IMR-90 (cell line): ENCODE data around the gene ZNF451. TPM values are rescaled to one million over a fixed set of nuclear protein-coding genes. Genes with fewer than 3 reads are reported as not detected.

ENCODE experiments used
- ATAC-seq: fragments of 200-7000 bp; cut with Tn5 transposase; 2 replicates; pipeline ENCODE4 v1.9.1; 2020; ENCODE audit warnings: low read depth, mild to moderate bottlenecking, moderate library complexity
- BruUV-seq: library from RNA; stranded (reverse); fragments of 400-500 nt; replicated peaks from 2 replicates; lab custom pipeline; 2021; lab: Mats Ljungman, UMichigan
- CTCF ChIA-PET: fragments of 300-600 bp; formaldehyde crosslinking; extraction: SDS; loops from one replicate; lab custom pipeline; 2021; ENCODE audit warnings: antibody characterized with exemption; lab: Yijun Ruan, JAX
- POLR2A ChIA-PET: fragments of 300-600 bp; sonication (Branson Sonifier 250); formaldehyde crosslinking; loops from one replicate; lab custom pipeline; 2022; ENCODE audit warnings: antibody characterized with exemption; ENCODE audit not compliant: unreplicated experiment; lab: Charles Lee
- DNase-seq: peaks from one replicate; pipeline ENCODE4 v3.0.0; 2013
- H2AFZ ChIP-seq: replicated peaks from 2 replicates; pipeline ENCODE3; 2013; ENCODE audit warnings: low read length, mild to moderate bottlenecking; ENCODE audit not compliant: poor library complexity
- H2AK5ac ChIP-seq: 2 replicates; pipeline ENCODE4 v1.6.1; 2013; ENCODE audit warnings: low read depth, low read length, inconsistent platforms
- H2AK9ac ChIP-seq: replicated peaks from 2 replicates; pipeline ENCODE3; 2013; ENCODE audit warnings: mild to moderate bottlenecking, low read depth, low read length, moderate library complexity; ENCODE audit not compliant: poor library complexity
- H2BK120ac ChIP-seq: 2 replicates; pipeline ENCODE4 v1.6.1; 2013; ENCODE audit warnings: low read depth, low read length, inconsistent platforms
- H2BK15ac ChIP-seq: 3 replicates; pipeline ENCODE4 v1.6.1; 2013; ENCODE audit warnings: low read depth, low read length, inconsistent platforms
- H2BK20ac ChIP-seq: 2 replicates; pipeline ENCODE4 v1.6.1; 2013; ENCODE audit warnings: low read depth, mild to moderate bottlenecking, inconsistent platforms, low read length, moderate library complexity
- H2BK5ac ChIP-seq: 2 replicates; pipeline ENCODE4 v1.6.1; 2013; ENCODE audit warnings: mild to moderate bottlenecking, low read depth, low read length, inconsistent platforms; ENCODE audit not compliant: poor library complexity, severe bottlenecking
- H3K14ac ChIP-seq: replicated peaks from 2 replicates; pipeline ENCODE4 v1.6.1; 2013; ENCODE audit warnings: low read depth, low read length, inconsistent platforms
- H3K18ac ChIP-seq: 2 replicates; pipeline ENCODE4 v1.6.1; 2013; ENCODE audit warnings: low read depth, low read length, control low read depth
- H3K23ac ChIP-seq: 2 replicates; pipeline ENCODE4 v1.6.1; 2013; ENCODE audit warnings: low read depth, low read length, inconsistent platforms
- H3K27ac ChIP-seq: 2 replicates; pipeline ENCODE4 v1.5.1; 2013; ENCODE audit warnings: mild to moderate bottlenecking, control low read depth, low read length; ENCODE audit not compliant: insufficient read depth
- H3K27me3 ChIP-seq: 2 replicates; pipeline ENCODE4 v1.6.1; 2013; ENCODE audit warnings: low read length; ENCODE audit not compliant: control insufficient read depth, insufficient read depth
- H3K36me3 ChIP-seq: 2 replicates; pipeline ENCODE4 v1.6.1; 2013; ENCODE audit warnings: low read length, mixed read lengths; ENCODE audit not compliant: control insufficient read depth, insufficient read depth
- H3K4ac ChIP-seq: 2 replicates; pipeline ENCODE4 v1.6.1; 2013; ENCODE audit warnings: low read depth, low read length, inconsistent platforms
- H3K4me1 ChIP-seq: 2 replicates; pipeline ENCODE4 v1.6.1; 2013; ENCODE audit warnings: low read length, mixed read lengths; ENCODE audit not compliant: control insufficient read depth, insufficient read depth
- H3K4me2 ChIP-seq: 2 replicates; pipeline ENCODE4 v1.6.1; 2013; ENCODE audit warnings: low read depth, mild to moderate bottlenecking, control low read depth, low read length, moderate library complexity
- H3K4me3 ChIP-seq: 2 replicates; pipeline ENCODE4 v1.5.1; 2013; ENCODE audit warnings: low read depth, mild to moderate bottlenecking, control low read depth, low read length, moderate library complexity; ENCODE audit not compliant: insufficient read depth
- H3K56ac ChIP-seq: 2 replicates; pipeline ENCODE4 v1.6.1; 2013; ENCODE audit warnings: low read length, inconsistent platforms; ENCODE audit not compliant: insufficient read depth; ENCODE audit errors: extremely low read depth
- H3K79me1 ChIP-seq, 2 experiments: 2 replicates each; pipeline ENCODE4 v1.6.1; 2013; ENCODE audit warnings: low read length in 2 of 2, inconsistent platforms in 1 of 2, low read depth in 1 of 2
- H3K9ac ChIP-seq: 2 replicates; pipeline ENCODE4 v1.6.1; 2013; ENCODE audit warnings: low read depth, low read length, control low read depth
- H3K9me1 ChIP-seq: 2 replicates; pipeline ENCODE4 v1.6.1; 2013; ENCODE audit warnings: low read length, inconsistent platforms; ENCODE audit not compliant: insufficient read depth
- H3K9me3 ChIP-seq: 2 replicates; pipeline ENCODE4 v1.6.1; 2013; ENCODE audit warnings: low read length; ENCODE audit not compliant: control insufficient read depth, insufficient read depth
- H4K20me1 ChIP-seq: 2 replicates; pipeline ENCODE4 v1.6.1; 2013; ENCODE audit warnings: low read length, inconsistent platforms; ENCODE audit not compliant: insufficient read depth
- H4K5ac ChIP-seq: 2 replicates; pipeline ENCODE4 v1.6.1; 2013; ENCODE audit warnings: mild to moderate bottlenecking, low read depth, low read length, control low read depth
- H4K8ac ChIP-seq, 2 experiments: 2 replicates each; pipeline ENCODE4 v1.6.1; 2013; ENCODE audit warnings: low read depth in 2 of 2, low read length in 2 of 2, control low read depth in 1 of 2, inconsistent platforms in 1 of 2
- H4K91ac ChIP-seq: 2 replicates; pipeline ENCODE4 v1.6.1; 2013; ENCODE audit warnings: low read depth, low read length, inconsistent platforms; ENCODE audit not compliant: insufficient read depth
- BHLHE40 ChIP-seq: fragments of 150-350 bp; IDR thresholded peaks from 2 replicates; pipeline ENCODE4 v1.6.1; 2016; ENCODE audit warnings: mild to moderate bottlenecking, low read depth, low read length
- CEBPB ChIP-seq: IDR thresholded peaks from 2 replicates; pipeline ENCODE4 v1.6.1; 2012; ENCODE audit warnings: low read depth, low read length, improper control_type of control experiment
- CHD1 ChIP-seq: IDR thresholded peaks from 2 replicates; pipeline ENCODE4 v1.6.1; 2012; ENCODE audit warnings: low read depth, low read length, improper control_type of control experiment
- CTCF ChIP-seq: conservative IDR thresholded peaks from 2 replicates; pipeline ENCODE4 v1.5.1; 2012; ENCODE audit warnings: mild to moderate bottlenecking, low read depth, low read length, improper control_type of control experiment
- ELK1 ChIP-seq: fragments of 150-350 bp; IDR thresholded peaks from 2 replicates; pipeline ENCODE4 v1.6.1; 2016; ENCODE audit warnings: low read depth, mild to moderate bottlenecking, low read length, moderate library complexity, borderline replicate concordance
- FOS ChIP-seq: fragments of 150-350 bp; IDR thresholded peaks from 2 replicates; pipeline ENCODE4 v1.6.1; 2016; ENCODE audit warnings: low read depth, low read length
- MAFK ChIP-seq: IDR thresholded peaks from 2 replicates; pipeline ENCODE4 v1.6.1; 2012; ENCODE audit warnings: low read depth, low read length, improper control_type of control experiment
- MAZ ChIP-seq: IDR thresholded peaks from 2 replicates; pipeline ENCODE4 v1.6.1; 2012; ENCODE audit warnings: low read depth, mild to moderate bottlenecking, low read length, improper control_type of control experiment, moderate library complexity, borderline replicate concordance
- MXI1 ChIP-seq: IDR thresholded peaks from 2 replicates; pipeline ENCODE4 v1.6.1; 2012; ENCODE audit warnings: low read depth, mild to moderate bottlenecking, low read length, moderate library complexity, borderline replicate concordance
- NFE2L2 ChIP-seq: fragments of 150-350 bp; IDR thresholded peaks from 2 replicates; pipeline ENCODE4 v1.6.1; 2016; ENCODE audit warnings: low read depth, mild to moderate bottlenecking, low read length
- POLR2A ChIP-seq: IDR thresholded peaks from 2 replicates; pipeline ENCODE4 v1.6.1; 2012; ENCODE audit warnings: mild to moderate bottlenecking, low read depth, low read length
- RAD21 ChIP-seq: IDR thresholded peaks from 2 replicates; pipeline ENCODE4 v1.6.1; 2012; ENCODE audit warnings: low read length, improper control_type of control experiment
- RCOR1 ChIP-seq: IDR thresholded peaks from 2 replicates; pipeline ENCODE4 v1.6.1; 2012; ENCODE audit warnings: mild to moderate bottlenecking, low read length, improper control_type of control experiment; ENCODE audit not compliant: insufficient replicate concordance
- RFX5 ChIP-seq: IDR thresholded peaks from 2 replicates; pipeline ENCODE4 v1.8.0; 2012; ENCODE audit warnings: low read depth, mild to moderate bottlenecking, low read length, moderate library complexity
- SMC3 ChIP-seq: fragments of 150-350 bp; IDR thresholded peaks from 2 replicates; pipeline ENCODE4 v1.6.1; 2016; ENCODE audit warnings: low read depth, mild to moderate bottlenecking, antibody characterized with exemption, low read length, moderate library complexity
- WGBS, 2 experiments: methylation state at CpG; one replicate each; pipeline versions ENCODE4 v1.1.5 to v1.1.7; 2013; ENCODE audit warnings: missing lambda C conversion rate in 2 of 2; ENCODE audit not compliant: insufficient read length in 1 of 2; ENCODE audit errors: extremely low coverage in 2 of 2; 5-methylcytosine and 5-hydroxymethylcytosine counted together
- dilution Hi-C: fragments of 300-500 bp; cut with HindIII; formaldehyde crosslinking; loops from one replicate; pipeline ENCODE4 v1.14.3; 2018; ENCODE audit warnings: low sequenced_read_pairs; ENCODE audit not compliant: unreplicated experiment
- in situ Hi-C: fragments of 300-500 bp; cut with MboI; formaldehyde crosslinking; loops from 3 replicates; pipeline ENCODE4 v1.14.3; 2019; ENCODE audit warnings: low sequenced_read_pairs, inconsistent platforms, mixed read lengths
- intact Hi-C: fragments of 100-400 bp; cut with micrococcal nuclease; formaldehyde crosslinking; loops from 2 replicates; pipeline ENCODE4 v1.10.0; 2022
- polyA plus RNA-seq, 3 experiments: library from polyadenylated mRNA; depleted of rRNA; stranded (reverse); fragments of >200 nt; gene quantifications; 2 replicates each; pipeline ENCODE4 v1.2.3, GENCODE V29; 2012; ENCODE audit warnings: low replicate concordance in 1 of 3
- total RNA-seq: library from RNA; depleted of rRNA; stranded (reverse); fragments of >200 nt; gene quantifications from 2 replicates; pipeline ENCODE4 v1.2.3, GENCODE V29; 2012
- TF ChIP-seq, protein P1 (sequence below): fragments of 150-350 bp; IDR thresholded peaks from 2 replicates; pipeline ENCODE4 v1.6.1; 2017; ENCODE audit warnings: mild to moderate bottlenecking, antibody characterized with exemption, low read length, low read depth

ZNF451 gene
- total and polyA plus RNA-seq, 2 of the 4 experiments (the other 2 are of a cell fraction): 10.0 to 48.6 TPM

- H3K4ac ChIP-seq: no peak overlapping the region
- no peaks in the 10 kb centered on the region for H3K9me1 ChIP-seq
- H3K27me3 ChIP-seq: no peaks in the 10 kb centered on the region
- peaks cover 0 to 7% of the 10 kb centered on the region in 2 experiments; a peak in 1 of 4 replicates for H3K79me1 ChIP-seq
- H4K5ac ChIP-seq: no peak overlapping the region
- no peak overlapping the region for H3K18ac ChIP-seq
- no peak overlapping the region for H2AK9ac ChIP-seq
- H2AK5ac ChIP-seq: no peak overlapping the region
- H3K4me2 ChIP-seq: no peak overlapping the region
- H4K91ac ChIP-seq: no peak overlapping the region
- H2BK5ac ChIP-seq: no peak overlapping the region
- ATAC-seq: no peak
- peaks cover 3% of the 10 kb centered on the region for H3K36me3 ChIP-seq
- BruUV-seq: no TSS peak
- H2BK120ac ChIP-seq: no peak overlapping the region
- H2BK20ac ChIP-seq: no peak overlapping the region
- POLR2A ChIA-PET: no interaction called here
- no peak overlapping the region for H3K23ac ChIP-seq
- no CpG with 5 or more reads among the region's 1 CpG for whole genome bisulfite sequencing, 2 experiments
- H3K9ac ChIP-seq: no peak overlapping the region
- H2BK15ac ChIP-seq: no peak overlapping the region
- H3K27ac ChIP-seq: no peak overlapping the region
- DNase-seq: no peak
- TF ChIP-seq MAFK (no peak), BHLHE40 (no peak), CHD1 (no peak), CEBPB (no peak), CTCF (no peak), SMC3 (no peak), RCOR1 (no peak), RFX5 (no peak), ELK1 (no peak), FOS (no peak), POLR2A (no peak), NFE2L2 (no peak), MXI1 (no peak), RAD21 (no peak), MAZ (no peak)
- TF ChIP-seq, protein P1, sequence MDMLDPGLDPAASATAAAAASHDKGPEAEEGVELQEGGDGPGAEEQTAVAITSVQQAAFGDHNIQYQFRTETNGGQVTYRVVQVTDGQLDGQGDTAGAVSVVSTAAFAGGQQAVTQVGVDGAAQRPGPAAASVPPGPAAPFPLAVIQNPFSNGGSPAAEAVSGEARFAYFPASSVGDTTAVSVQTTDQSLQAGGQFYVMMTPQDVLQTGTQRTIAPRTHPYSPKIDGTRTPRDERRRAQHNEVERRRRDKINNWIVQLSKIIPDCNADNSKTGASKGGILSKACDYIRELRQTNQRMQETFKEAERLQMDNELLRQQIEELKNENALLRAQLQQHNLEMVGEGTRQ: no peak
- intact Hi-C loops (no loop called here), dilution Hi-C loops (no loop called here), in situ Hi-C loops (no loop called here)
- 0 out of 2 replicates have a peak, but pooled peaks cover 3% of the 10 kb centered on the region for H4K20me1 ChIP-seq
- peaks cover 11% of the 10 kb centered on the region for H3K4me1 ChIP-seq
- no peak overlapping the region for H3K4me3 ChIP-seq
- no peak overlapping the region for H2AFZ ChIP-seq
- CTCF ChIA-PET: no interaction called here
- H3K14ac ChIP-seq: no peak overlapping the region
- H3K56ac ChIP-seq: no peak overlapping the region
- H3K9me3 ChIP-seq: peaks cover 6% of the 10 kb centered on the region
- no peak overlapping the region for H4K8ac ChIP-seq
Observed at GRCh38 chr6:57165080-57165479, 75.1 kb downstream of the ZNF451 start.
